Activated CD8-positive, alpha-beta memory T cell treated with anti-CD3 and anti-CD28 coated beads, Interleukin-2, amount 50 U/mL, for 4 hours (primary cell): ENCODE data around the gene MTIF2.
"Not testable (repeated sequence)": the region's sequence is repeated elsewhere in the genome, so short reads cannot be mapped to it uniquely, and the experiment has no call there.

Experiments
- DNase-seq: peaks from one replicate; pipeline ENCODE4 v3.0.0-alpha.2; 2020

The MTIF2 gene

DNA sequence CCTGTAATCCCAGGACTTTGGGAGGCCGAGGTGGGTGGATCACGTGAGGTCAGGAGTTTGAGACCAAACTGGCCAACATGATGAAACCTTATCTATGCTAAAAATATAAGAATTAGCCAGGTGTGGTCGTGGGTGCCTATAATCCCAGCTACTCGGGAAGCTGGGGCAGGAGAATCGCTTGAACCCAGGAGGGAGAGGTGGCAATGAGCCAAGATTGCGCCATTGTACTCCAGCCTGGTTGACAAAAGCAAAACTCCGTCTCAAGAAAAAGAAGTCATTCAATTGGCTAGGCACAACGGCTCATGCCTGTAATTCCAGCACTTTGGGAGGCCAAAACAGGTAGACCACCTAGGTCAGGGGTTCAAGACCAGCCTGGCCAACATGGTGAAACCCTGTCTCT, 27.4 kb downstream of the MTIF2 start:
- not testable (repeated sequence) for DNase-seq

DNA sequence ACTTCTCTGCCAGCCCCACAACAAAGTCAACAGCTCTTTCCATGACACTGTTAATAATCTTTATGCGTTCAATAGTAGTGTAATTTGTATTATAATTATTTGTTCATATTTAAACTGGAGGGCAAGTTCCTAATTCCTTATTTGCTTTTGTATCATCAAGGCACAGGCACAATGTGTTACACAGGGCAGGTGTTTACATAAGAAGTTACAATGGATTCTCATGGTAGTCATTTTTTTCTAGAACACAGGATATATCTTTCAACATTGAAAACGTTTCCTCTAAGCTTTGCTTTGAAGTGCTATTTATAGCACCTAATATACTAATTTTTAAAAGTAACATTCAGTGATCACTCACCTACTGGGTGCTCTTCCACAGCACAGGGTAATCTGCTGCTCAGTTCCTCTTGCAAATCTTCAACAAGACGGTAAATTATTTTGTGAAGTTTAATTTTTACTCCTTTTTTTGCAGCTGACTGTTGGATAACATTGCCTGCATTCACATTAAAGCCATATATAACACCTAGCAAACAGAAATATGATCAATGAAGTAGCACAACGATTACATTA, 29.3 kb downstream of the MTIF2 start:
- DNase-seq = no peak

DNA sequence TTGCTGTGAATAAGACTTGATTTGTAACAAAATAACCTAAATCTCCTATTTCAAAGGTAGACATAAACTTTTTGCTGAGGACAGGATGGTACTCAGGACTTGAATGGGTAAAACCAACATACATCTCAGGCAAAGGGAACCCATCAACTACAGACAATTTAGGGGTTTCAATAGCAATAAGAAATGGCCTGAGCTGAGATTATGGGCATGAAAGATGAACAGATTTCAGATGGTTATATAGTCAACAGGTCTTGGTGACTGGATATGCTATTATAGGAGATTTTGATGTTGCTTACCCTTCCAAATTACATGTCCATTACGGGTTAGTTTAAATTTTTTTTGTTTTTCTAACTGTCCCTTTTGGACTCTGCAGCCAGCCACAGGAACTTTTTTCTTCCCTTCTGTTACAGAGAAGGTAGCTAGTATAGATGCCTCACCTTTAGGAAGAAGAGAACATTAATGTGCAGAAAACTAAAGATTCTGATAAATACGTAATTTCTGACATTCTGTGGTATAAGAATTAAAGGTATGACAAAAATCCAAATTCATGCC, 32.0 kb downstream of the MTIF2 start:
- DNase-seq = no peak

DNA sequence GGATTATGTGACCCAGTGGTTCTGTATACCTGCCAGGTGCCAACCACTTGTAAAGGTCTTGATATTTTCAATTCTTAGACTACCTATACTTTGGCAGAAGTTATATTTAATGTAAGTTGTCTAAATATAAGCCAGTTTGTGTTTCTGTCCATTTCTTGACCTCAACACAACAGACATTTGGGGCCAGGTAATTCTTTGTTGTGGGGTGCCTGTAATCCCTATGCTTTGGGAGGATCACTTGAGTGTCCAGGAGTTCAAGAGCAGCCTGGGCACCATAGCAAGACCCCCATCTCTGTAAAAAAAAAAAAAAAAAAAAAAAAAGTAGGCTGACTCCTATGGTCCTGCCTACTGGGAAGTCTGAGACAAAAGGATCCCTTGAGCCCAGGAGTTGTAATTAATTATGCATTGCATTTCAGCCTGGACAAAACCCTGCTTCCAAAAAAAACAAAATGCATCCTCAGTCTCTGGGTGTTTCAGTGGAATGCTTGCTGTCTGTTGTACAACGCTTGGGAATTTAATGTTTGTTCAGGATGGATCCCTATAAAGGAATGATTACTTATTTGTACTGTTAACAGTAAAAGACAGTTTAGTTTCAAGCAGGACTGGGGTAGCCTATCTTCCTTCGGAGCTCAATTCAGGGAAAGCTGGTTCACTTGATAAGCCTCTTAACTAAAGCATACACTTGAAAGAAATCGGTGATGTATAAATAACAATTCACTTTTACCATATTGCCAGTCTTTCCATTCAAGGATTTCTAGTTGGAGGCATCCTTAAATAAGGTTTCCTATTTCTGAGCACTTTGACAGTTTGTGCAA, 33.1 kb downstream of the MTIF2 start:
- no peak for DNase-seq

DNA sequence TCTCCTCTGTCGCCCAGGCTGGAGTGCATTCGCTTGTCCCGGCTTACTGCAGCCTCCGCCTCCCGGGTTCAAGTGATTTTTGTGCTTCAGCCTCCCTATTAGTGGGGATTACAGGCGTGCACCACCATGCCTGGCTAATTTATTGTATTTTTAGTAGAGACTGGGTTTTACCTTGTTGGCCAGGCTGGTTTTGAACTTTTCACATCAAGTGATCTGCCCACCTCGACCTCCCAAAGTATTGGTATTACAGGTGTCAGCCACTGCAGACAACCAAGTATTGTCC, 35.4 kb downstream of the MTIF2 start:
- no peak for DNase-seq

DNA sequence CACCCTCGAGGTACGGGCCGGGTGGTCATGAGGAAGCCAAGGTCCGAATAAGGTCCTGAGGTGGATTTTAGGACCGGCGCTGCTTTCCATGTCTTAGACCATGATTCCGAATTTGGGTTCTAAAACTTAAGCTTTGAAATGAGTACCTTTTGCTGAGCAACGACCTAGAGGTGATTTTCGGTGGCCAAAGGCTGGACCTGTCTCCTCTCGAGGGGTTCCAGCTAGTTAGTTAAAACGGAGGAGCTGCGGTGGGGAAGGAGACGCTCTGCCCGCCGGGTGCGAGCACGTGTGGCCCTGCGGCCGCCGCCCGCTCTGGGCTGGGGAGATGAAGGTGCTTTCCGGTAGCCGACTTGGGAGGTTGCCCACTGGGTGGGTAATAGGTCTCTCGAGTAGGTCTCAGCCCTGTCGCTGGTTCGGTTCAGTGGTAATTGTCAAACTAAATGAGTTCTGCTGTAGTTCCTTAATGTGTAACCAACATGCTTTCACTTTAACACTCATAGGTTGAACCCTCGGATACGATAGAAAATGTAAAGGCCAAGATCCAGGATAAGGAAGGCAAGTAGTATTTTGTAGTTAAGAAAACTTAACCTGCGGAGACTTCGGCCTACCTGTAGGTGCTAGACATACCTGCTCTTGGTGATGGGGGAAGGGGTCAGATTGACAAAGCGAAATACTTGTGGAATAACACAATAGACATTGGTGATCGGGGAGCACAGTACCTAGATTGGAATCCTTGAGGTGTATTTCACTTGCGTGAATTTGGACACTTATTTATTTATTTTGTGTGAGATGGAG, 36.0 kb downstream of the MTIF2 start:
- peak; percentile 57 for DNase-seq

DNA sequence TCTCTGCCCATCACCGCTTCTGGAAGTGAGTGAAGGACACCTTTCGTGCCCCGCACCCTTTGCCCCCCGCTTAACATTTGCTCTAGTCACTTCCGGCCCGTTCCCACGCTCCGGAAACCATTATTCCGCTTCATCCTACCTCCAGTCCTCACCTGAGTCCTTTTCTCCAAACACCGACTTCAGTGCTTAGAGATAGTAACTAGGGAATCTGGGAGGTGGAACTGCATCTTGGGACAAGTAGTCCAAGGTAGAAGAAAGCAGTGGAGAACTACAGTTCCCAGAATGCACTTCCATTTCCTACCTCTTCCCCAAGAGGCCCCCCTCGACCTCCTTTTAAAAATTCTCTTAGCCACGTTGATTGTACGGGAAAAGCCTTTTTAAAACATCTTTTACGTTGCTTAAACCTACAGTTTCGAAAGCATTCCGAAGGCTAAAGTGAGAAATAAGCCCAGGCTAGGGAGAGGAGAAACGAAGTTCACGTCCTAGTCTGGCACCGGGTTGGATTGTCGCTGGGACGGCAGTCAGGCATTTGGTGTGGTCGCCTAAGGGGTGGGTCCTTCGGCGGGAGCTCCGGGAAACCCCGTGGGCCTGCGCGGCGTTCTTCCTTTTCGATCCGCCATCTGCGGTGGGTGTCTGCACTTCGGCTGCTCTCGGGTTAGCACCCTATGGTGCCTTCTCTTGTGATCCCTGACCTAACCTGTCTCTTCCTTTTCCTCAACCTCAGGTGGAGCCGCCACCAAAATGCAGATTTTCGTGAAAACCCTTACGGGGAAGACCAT, 36.8 kb downstream of the MTIF2 start, which contains the start of the genes CLHC1 and RPS27A:
Gene CLHC1, minus strand, starts transcription at position 210 of the 779 bp plus-strand sequence. CDS start 9,882 bp downstream, outside the sequence.
Gene RPS27A, plus strand, starts transcription at position 605 of the 779 bp plus-strand sequence. Its CDS starts 137 bp downstream, at position 742.
- DNase-seq = peak; percentile 95

DNA sequence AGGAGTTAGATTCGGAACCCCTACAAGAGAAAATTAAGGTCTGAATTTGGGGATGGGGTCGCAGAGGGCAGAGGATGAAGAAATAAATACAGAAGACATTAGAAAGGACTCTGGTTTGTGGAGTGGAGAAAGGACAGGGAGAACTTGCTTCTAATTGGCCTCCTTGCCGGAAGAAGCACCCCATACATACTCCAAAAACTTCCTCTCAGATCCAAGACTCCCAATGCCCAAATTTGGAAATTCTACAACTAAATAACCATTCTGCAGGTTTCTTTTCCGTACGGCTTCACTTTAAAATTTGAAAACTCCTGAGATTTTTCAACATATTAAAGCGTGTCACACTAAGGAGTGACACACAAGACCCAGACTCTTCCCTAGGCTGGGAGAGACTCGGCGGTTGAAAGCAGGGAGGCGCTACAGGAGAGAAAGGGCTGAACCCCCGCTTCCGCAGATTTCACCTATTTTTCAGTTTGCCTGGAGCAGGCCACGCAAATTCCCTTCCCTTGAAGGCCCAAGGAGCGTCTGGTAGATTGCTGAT, 37.4 kb downstream of the MTIF2 start:
- no peak for DNase-seq

DNA sequence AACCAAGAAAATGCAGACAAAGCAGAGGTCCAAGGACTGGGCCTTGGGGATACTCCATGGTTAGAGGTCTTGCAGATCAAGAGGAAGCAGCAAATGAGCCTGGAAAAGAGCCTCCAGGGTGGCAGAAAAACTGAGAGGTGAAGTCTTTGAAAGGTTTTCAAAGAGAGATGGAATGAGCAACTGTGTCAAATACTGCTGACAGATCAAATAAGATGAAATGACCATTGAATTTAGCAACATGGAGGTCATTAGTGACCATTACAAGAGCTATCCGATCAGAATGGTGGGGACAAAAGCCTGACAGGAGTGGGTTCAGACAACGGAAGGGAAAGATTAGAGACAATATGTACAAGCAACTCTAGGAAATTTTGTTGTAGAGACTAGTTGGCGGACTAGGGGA, 38.5 kb downstream of the MTIF2 start:
- DNase-seq = no peak

DNA sequence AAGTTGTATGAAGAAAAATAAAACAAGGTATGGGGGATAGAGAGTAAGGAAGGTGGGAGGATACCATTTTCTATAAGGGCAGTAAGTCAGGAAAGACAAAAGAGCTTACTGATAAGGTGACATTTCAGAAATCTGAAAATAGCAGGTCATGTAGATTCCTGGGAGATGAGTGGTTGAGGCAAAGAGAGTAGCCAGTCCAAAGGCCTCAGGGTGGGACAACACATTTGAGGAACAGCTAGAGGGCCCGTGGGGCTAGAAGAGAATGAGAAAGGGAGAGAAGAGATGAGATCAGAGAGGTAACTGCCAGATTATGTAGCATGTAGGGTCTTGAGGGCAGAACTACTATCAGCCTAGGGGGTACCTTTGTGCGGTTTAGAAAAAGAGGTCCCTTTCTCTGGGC, 39.8 kb downstream of the MTIF2 start:
- DNase-seq = no peak

DNA sequence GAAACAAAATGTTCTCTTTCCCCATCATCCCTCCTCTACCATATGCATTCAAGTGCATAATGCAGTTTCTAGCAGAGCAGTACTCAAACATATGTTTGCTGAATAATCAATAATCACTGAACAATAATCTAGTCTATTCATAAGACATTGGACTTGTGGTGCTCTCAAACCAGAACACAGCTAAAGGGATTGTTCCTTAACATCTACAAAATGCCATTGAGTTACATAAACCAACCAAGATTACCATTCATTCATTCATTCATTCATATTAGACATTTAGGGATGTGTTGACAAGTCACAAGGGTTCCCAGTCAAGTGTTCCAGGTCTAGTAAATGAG, 40.8 kb downstream of the MTIF2 start:
- DNase-seq = no peak

DNA sequence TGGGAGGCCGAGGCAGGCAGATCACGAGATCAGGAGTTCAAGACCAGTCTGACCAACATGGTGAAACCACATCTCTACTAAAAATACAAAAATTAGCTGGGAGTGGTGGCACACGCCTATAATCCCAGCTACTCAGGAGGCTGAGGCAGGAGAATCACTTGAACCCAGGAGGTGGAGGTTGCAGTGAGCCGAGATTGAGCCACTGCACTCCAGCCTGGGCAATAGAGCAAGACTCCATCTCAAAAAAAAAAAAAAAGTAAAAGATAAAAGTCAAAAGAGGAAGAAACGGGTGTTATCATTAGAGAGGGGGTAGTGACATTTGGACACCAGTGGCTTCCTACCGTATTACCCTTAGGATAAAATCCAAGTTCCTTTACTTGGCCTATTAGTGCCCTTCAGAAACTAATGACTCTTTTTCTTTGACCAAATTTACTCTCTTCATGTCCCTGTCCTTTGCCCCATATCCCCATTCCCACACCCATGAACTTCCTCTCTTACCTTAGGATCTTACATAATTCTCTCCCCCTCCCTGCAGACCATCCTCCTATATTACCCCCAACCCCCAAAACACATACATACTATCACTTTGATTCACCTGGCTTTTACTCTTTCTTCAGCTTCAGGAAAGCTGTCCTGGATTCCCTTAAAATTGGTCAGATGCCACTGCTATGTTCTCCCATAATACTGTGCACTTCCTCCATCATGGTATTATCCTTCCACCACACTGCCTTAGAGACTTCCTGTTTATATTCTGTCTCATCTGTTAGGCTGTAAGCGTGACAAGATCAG, 41.4 kb downstream of the MTIF2 start:
- DNase-seq = not testable (repeated sequence)

DNA sequence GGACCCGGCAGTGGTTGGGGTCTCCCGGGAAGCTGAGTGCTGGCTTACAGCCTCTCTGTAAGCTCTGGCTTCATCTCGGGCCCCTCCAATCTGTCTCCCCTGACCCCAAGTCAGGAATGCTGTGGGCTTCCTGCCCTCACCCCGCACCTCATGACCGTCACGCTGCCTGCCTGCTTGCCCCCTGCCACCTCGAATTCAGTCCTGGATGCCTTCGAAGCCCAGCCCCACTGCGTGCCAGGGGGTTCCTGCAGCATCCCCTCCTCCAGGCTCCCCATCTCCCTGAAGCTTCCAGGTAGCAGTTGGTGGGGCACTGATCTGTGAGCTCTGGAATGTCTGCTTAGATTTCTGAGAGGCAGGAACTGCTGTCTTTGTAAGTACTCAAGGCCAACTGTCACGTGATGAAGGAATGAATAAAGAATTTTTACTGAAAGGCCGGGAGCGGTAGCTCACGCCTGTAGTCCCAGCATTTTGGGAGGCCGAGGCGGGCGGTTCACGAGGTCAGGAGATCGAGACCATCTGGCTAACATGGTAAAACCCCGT, 43.5 kb downstream of the MTIF2 start:
- DNase-seq = no peak

DNA sequence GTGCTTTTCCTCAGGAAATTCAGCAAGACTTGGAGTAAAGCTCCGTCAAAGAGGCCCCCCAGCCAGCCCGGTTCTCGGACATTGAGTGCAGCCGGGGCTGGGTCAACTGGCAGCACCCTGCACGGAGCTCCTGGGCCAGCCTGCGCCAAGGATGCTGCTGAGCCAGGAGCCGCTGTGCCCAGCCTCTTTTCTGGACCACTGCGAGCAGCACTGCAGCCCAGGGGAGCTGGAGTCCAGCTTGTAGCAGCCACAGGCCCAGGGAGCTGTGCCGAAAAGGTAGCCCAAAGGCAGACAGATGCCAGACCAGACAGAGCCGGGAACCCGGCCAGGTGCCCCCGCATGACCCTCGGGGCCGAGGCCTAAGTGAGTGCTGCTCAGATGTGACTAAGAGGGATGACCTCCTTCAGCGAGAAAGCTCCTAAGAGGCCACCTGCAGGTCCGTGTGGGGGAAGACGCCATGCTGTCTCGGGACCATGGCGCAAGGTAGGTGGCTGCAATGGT, 44.2 kb downstream of the MTIF2 start:
- DNase-seq = no peak

DNA sequence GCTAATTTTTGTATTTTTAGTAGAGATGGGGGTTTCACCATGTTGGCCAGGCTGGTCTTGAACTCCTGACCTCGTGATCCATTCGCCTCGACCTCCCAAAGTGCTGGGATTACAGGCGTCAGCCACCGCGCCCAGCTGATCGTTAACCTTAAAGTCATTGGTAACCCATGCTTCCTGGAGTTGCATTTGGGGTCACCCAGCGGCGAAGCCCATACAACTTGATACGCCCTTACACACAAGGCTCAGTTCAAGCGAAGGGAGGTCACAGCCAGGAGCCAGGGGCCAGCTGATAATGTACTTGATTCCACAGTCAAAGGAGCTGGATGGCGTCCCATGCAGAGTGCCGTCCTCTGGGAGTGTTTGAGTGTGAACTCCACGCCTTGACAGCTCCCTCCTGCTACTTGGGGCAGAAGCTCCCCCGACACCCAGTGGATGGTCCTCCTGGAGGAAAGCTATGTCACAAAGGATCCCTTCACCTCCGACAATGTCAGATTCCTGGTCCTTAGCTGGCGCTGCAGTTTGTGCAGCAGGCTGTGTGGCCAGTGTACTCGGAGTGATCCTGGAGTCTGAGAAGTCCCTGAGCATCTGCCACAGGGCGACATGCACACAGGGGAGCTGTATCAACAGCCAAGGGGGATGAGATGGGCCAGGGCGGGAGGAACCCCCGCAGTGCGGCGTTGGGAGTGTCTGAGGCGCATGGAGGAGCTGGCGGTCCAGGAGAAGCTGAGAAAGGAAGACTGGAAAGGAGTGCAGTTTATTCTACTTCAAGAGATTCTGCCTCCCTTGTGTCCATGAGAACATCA, 44.9 kb downstream of the MTIF2 start:
- DNase-seq = no peak

DNA sequence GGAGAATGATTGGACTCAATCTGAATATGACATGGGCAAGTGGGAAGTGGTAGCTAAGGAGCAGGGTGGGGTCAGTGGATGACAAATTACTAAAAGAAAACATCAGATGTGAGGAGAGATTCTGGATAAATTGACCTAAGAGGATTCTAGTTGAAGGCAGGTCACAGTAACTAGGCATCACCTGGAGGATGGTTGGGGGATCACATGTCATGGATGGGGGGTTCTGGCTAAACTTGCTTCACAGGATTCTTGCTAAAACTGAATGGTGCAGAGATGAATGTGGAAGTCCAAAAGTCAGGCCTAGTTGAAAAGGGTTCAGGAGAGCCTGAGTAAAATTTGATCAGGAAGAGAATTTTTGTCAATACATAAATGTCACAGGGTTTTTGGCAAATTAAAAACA, 55.2 kb downstream of the MTIF2 start:
- DNase-seq = no peak

DNA sequence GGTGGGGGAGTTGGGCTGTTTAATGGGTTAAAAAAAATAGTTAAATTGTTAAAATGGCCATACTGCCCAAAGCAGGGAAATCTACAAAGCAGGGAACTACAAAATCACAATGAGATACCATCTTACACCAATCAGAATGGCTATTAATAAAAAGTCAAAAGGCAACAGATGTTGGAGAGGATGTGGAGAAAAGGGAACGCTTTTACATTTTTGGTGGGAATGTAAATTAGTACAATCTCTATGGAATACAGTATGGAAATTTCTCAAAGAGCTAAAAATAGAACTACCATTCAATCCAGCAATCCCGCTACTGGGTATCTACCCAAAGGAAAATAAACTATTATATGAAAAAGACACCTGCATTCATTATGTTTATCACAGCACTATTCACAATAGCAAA, 64.1 kb downstream of the MTIF2 start:
- DNase-seq = no peak

DNA sequence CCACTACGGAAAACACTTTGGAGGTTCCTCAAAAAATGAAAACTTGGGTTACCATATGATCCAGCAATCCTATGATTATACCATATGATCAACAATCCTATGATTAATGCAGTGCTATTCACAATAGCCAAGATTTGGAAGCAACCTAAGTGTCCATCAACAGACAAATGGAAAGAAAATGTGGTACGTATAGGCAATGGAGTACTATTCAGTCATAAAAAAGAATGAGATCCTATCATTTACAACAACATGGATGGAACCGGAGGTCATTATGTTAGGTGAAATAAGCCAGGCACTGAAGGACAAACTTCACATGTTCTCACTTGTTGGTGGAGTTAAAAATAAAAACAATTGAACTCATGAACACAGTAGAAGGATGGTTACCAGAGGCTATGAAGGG, 64.5 kb downstream of the MTIF2 start:
- no peak for DNase-seq

DNA sequence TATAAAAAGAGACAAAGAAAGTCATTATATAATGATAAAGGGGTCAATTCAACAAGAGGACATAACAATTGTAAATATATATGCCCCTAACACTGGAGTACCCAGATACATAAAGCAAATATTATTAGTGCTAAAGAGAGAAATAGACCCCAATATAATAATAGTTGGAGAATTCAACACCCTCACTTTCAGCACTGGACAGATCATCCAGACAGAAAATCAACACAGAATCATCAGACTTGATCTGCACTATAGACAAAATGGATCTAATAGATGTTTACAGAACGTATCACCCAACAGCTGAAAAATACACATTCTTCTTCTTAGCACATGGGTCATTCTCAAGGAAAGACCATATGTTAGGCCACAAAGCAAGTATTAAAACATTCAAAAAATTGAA, 68.6 kb downstream of the MTIF2 start:
- DNase-seq = no peak

DNA sequence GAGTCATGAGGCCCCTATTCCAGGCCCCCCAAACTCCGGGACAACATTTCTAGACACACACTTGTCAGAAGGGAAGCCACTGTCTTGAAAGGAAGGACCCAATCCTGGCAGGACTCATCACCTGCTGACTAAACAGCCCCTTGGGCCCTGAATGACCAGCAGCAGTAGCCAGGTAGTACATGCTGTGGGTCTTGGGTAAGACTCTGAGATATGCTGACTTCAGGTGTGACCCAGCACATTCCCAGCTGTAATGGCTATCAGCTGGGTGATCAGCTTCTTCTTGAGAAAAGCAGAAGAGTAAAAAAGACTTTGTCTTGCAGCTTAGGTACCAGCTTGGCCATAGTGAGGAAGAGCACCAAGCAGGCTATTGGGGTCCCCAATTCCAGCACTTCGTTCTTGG, 72.5 kb downstream of the MTIF2 start:
- DNase-seq = no peak
